GM12878 (cell line): ENCODE measurements around the gene CIAO2B. TPM values are rescaled to one million over a fixed set of nuclear protein-coding genes. Genes with fewer than 3 reads are reported as not detected.
A peak's percentile ranks its signal among the peaks of the same experiment; 100 is the strongest.

ENCODE experiments used
- ATAC-seq: fragments of 200-7000 bp; cut with Tn5 transposase; 3 replicates; pipeline ENCODE4 v1.9.1; 2020; ENCODE audit warnings: mild to moderate bottlenecking, moderate library complexity
- BruUV-seq: library from RNA; stranded (reverse); fragments of 400-500 nt; replicated peaks from 2 replicates; lab custom pipeline; 2021; lab: Mats Ljungman, UMichigan
- CTCF ChIA-PET: fragments of 300-600 bp; sonication (Branson Sonifier 250); formaldehyde crosslinking; extraction: SDS; loops from one replicate; lab custom pipeline; 2021; ENCODE audit warnings: inconsistent platforms; lab: Yijun Ruan, JAX
- POLR2A ChIA-PET: fragments of 350-600 bp; formaldehyde crosslinking; extraction: SDS; loops from one replicate; lab custom pipeline; 2021; ENCODE audit warnings: inconsistent platforms; lab: Charles Lee
- RAD21 ChIA-PET: fragments of 300-600 bp; sonication (Branson Sonifier 250); formaldehyde crosslinking; loops from one replicate; lab custom pipeline; 2023; ENCODE audit warnings: antibody characterized with exemption; ENCODE audit not compliant: unreplicated experiment; lab: Charles Lee
- SMC1A ChIA-PET: fragments of 300-600 bp; sonication (Branson Sonifier 250); formaldehyde crosslinking; loops from one replicate; lab custom pipeline; 2023; ENCODE audit not compliant: unreplicated experiment, uncharacterized antibody; lab: Charles Lee
- DNase-seq: peaks from one replicate; pipeline ENCODE4 v3.0.0-alpha.2; 2011; ENCODE audit warnings: low read depth, low spot score
- FAIRE-seq: peaks from 3 replicates; lab custom pipeline; 2011; peaks lifted over from hg19 to GRCh38; lab: Jason Lieb, UNC
- H2AFZ ChIP-seq: 2 replicates; pipeline ENCODE4 v1.6.0; 2011; ENCODE audit warnings: low read depth, low read length, control low read depth; ENCODE audit not compliant: control insufficient read depth
- H3K27ac ChIP-seq: 2 replicates; pipeline ENCODE4 v1.5.1; 2011; ENCODE audit warnings: control low read depth; ENCODE audit not compliant: control insufficient read depth, insufficient read depth
- H3K27me3 ChIP-seq, 2 experiments: replicated peaks in 1 of 2; 2 replicates each; pipeline versions ENCODE4 v1.6.0 to v1.6.1; 2011; ENCODE audit warnings: low read length in 1 of 2; ENCODE audit not compliant: control insufficient read depth in 2 of 2, insufficient read depth in 2 of 2
- H3K36me3 ChIP-seq, 2 experiments: 2 replicates each; pipeline ENCODE4 v1.5.1; 2011; ENCODE audit warnings: low read length in 1 of 2; ENCODE audit not compliant: control insufficient read depth in 2 of 2, insufficient read depth in 2 of 2
- H3K4me1 ChIP-seq: 2 replicates; pipeline ENCODE4 v1.6.1; 2011; ENCODE audit warnings: mild to moderate bottlenecking, low read length, moderate library complexity, mixed read lengths; ENCODE audit not compliant: control insufficient read depth, insufficient read depth
- H3K4me2 ChIP-seq: 2 replicates; pipeline ENCODE4 v1.6.0; 2011; ENCODE audit warnings: control low read depth; ENCODE audit not compliant: control insufficient read depth, insufficient read depth
- H3K4me3 ChIP-seq: fragments of 200-600 bp; sonication (generic); 2 replicates; pipeline ENCODE4 v1.5.1; 2016
- H3K79me2 ChIP-seq: 2 replicates; pipeline ENCODE4 v1.6.0; 2011; ENCODE audit warnings: low read length; ENCODE audit not compliant: control insufficient read depth, insufficient read depth
- H3K9ac ChIP-seq: 2 replicates; pipeline ENCODE4 v1.8.0; 2011; ENCODE audit warnings: low read length, control low read depth, mixed read lengths; ENCODE audit not compliant: control insufficient read depth, insufficient read depth
- H3K9me3 ChIP-seq: replicated peaks from 3 replicates; pipeline ENCODE4 v1.5.1; 2011; ENCODE audit warnings: mild to moderate bottlenecking, low read length; ENCODE audit not compliant: control insufficient read depth, insufficient read depth
- H4K20me1 ChIP-seq: 2 replicates; pipeline ENCODE4 v1.6.0; 2011; ENCODE audit not compliant: control insufficient read depth, insufficient read depth
- FOXK2 ChIP-seq: fragments of 450-650 bp; IDR thresholded peaks from 2 replicates; pipeline ENCODE4 v1.6.1; 2017; ENCODE audit warnings: mild to moderate bottlenecking, moderate library complexity
- MTA2 ChIP-seq: fragments of 450-650 bp; IDR thresholded peaks from 2 replicates; pipeline ENCODE4 v1.6.1; 2016; ENCODE audit warnings: low read depth, mild to moderate bottlenecking, moderate library complexity
- NRF1 ChIP-seq: conservative IDR thresholded peaks from 2 replicates; pipeline ENCODE4 v1.6.1; 2011; ENCODE audit warnings: mild to moderate bottlenecking, low read depth, low read length, improper control_type of control experiment
- ZNF384 ChIP-seq: IDR thresholded peaks from 2 replicates; pipeline ENCODE4 v1.6.1; 2012; ENCODE audit warnings: low read depth, mild to moderate bottlenecking, low read length, improper control_type of control experiment, borderline replicate concordance
- WGBS: methylation state at CpG from one replicate; pipeline ENCODE4 v1.1.6; 2016; ENCODE audit warnings: low lambda C conversion rate; ENCODE audit not compliant: insufficient replicate concordance, insufficient coverage; ENCODE audit errors: missing lambda C conversion rate; 5-methylcytosine and 5-hydroxymethylcytosine counted together
- in situ Hi-C: fragments of 300-500 bp; cut with MboI; formaldehyde crosslinking; loops from 9 replicates; pipeline ENCODE4 v1.14.3; 2018; ENCODE audit warnings: mixed read lengths
- intact Hi-C: fragments of 100-400 bp; cut with micrococcal nuclease; formaldehyde crosslinking; loops from one replicate; pipeline ENCODE4 v1.14.2; 2022; ENCODE audit not compliant: unreplicated experiment
- polyA plus RNA-seq, 11 experiments: library from polyadenylated mRNA; depleted of rRNA in 4 of 11; unstranded in 6 of 11; stranded (reverse) in 5 of 11; fragments of >200 nt; fragmentation: Nextera tagmentation in 4 of 11; fragmentation: Illumina TruSeq in 1 of 11; extraction: Ambion mirVana in 4 of 11; extraction: Trizol in 1 of 11; gene quantifications; 1 replicate in 1 of 11; 2 replicates in 10 of 11; pipeline versions ENCODE4 v1.2.1 to v1.2.3, GENCODE V29; 2011 to 2016; ENCODE audit warnings: inconsistent platforms in 2 of 11, missing spikeins in 2 of 11, low read depth in 1 of 11
- total RNA-seq, 4 experiments: library from RNA; depleted of rRNA in 3 of 4; stranded (reverse); fragments of >200 nt in 3 of 4; fragmentation: Illumina TruSeq in 1 of 4; extraction: Trizol in 1 of 4; gene quantifications; 2 replicates each; pipeline versions ENCODE4 v1.2.1 to v1.2.3, GENCODE V29; 2013 to 2021
- TF ChIP-seq, protein P1 (sequence below): IDR thresholded peaks from 2 replicates; pipeline ENCODE4 v1.6.1; 2011; ENCODE audit warnings: mild to moderate bottlenecking, low read depth, low read length, moderate library complexity; ENCODE audit not compliant: insufficient replicate concordance

Gene CIAO2B
- total and polyA plus RNA-seq, 10 of the 15 experiments (the other 5 are each of a cell fraction or from before 2014, with no cell fraction given): 76.4 to 241 (median 138) TPM

DNA sequence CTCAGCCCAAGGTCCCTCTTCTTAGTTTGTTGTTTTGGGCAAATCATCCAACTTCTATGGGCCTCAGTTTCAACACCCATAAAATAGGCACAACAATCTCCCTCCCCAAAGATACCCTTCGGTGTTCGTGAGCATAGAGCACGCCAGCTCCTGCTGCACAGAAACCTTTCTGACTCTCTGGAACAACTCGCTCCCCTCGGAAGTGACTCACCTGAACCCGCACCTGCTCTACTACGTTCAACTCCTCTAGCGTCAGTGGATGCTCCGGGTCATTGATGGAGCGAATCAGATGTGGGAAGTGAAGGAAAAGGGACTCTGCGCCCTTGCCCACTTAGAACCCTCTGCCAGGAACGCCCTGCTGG lies 445 bp downstream of the CIAO2B start:
- WGBS: 2% methylated on average over 11 of the region's 12 CpGs
- H3K9me3 ChIP-seq: no peaks in the 10 kb centered on the region
- H3K27ac ChIP-seq: peak overlapping the region; percentile 94
- H3K4me3 ChIP-seq: peak overlapping the region; percentile 78
- ATAC-seq (peak; percentile 42), DNase-seq (no peak)
- peak overlapping the region; percentile 94 for H3K9ac ChIP-seq
- peak overlapping the region; percentile 95 for H3K4me2 ChIP-seq
- TF ChIP-seq, protein P1, sequence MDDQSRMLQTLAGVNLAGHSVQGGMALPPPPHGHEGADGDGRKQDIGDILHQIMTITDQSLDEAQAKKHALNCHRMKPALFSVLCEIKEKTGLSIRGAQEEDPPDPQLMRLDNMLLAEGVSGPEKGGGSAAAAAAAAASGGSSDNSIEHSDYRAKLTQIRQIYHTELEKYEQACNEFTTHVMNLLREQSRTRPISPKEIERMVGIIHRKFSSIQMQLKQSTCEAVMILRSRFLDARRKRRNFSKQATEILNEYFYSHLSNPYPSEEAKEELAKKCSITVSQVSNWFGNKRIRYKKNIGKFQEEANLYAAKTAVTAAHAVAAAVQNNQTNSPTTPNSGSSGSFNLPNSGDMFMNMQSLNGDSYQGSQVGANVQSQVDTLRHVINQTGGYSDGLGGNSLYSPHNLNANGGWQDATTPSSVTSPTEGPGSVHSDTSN: no peak
- no peak for TF ChIP-seq MTA2
- no peak for TF ChIP-seq NRF1
- TF ChIP-seq ZNF384: no peak
- no peak for TF ChIP-seq FOXK2
- TF ChIP-seq, all 136 proteins: peak for 0
- CTCF ChIA-PET: interaction anchor here (0.7 to 1.3 kb wide), 5 partner anchors 14 to 540 kb away, joined by 3 to 4 read pairs (median 3); no protein-coding TSS in a partner anchor
- intact Hi-C loops: no loop called here
- Histone ChIP-seq H3K4me1 (peaks cover 7% of the 10 kb centered on the region), H3K27me3 (no peaks in the 10 kb centered on the region), H2AFZ (peak overlapping the region; percentile 87), H4K20me1 (no peaks in the 10 kb centered on the region), H3K36me3 (peaks cover 0 to 3% of the 10 kb centered on the region in 2 experiments; a peak in 1 of 4 replicates), H3K79me2 (peaks cover 33% of the 10 kb centered on the region)
- in situ Hi-C loops: loop anchor here (10.0 kb wide), 1 partner anchor 61 kb away; no protein-coding TSS in a partner anchor
- BruUV-seq: TSS peak; percentile 77
- no peak for FAIRE-seq
- RAD21 ChIA-PET: interaction anchor here (1.0 kb wide), 1 partner anchor 251 kb away, joined by 3 read pairs; no protein-coding TSS in a partner anchor
- POLR2A ChIA-PET: no interaction called here
- SMC1A ChIA-PET: no interaction called here
